ENCODE measurements around the gene IRX1. TPM values are rescaled to one million over a fixed set of nuclear protein-coding genes. Genes with fewer than 3 reads are reported as not detected.

The IRX1 gene
- polyA plus RNA-seq, 1 donor from 2014 or later, result not detected

- peaks cover 52% of the 10 kb centered on the region for H3K27me3 Mint-ChIP-seq
- H3K4me3 Mint-ChIP-seq, result peak overlapping the region in 2 of 4 donors; percentile 39 to 58
These were observed 1.8 kb downstream of the IRX1 start for GRCh38 chr5:3597167-3598007.

GRCh38 chr5:3598207-3598606 is 2.6 kb downstream of the IRX1 start:
- Mint-ChIP-seq H3K27me3 (peaks cover 49% of the 10 kb centered on the region), H3K9me3 (peaks cover 0 to 4% (median 4%) of the 10 kb centered on the region in 3 donors), H3K4me3 (peak overlapping the region in 1 of 4 donors; percentile 5), H3K27ac (no peak overlapping the region), H3K4me1 (no peaks in the 10 kb centered on the region), H3K36me3 (no peaks in the 10 kb centered on the region)

More at GRCh38 chr5:3597167-3598007, 1.8 kb downstream of the IRX1 start:
- Mint-ChIP-seq H3K4me1 (no peaks in the 10 kb centered on the region), H3K27ac (no peak overlapping the region), H3K36me3 (peaks cover under 1% of the 10 kb centered on the region), H3K9me3 (peaks cover 0 to 4% (median 4%) of the 10 kb centered on the region in 3 donors)

GRCh38 chr5:3598769-3599211 is 3.2 kb downstream of the IRX1 start:
- no peaks in the 10 kb centered on the region for H3K4me1 Mint-ChIP-seq
- H3K36me3 Mint-ChIP-seq, result no peaks in the 10 kb centered on the region
- H3K27me3 Mint-ChIP-seq, result peaks cover 46% of the 10 kb centered on the region
- H3K9me3 Mint-ChIP-seq, result peaks cover 0 to 4% (median 1%) of the 10 kb centered on the region in 3 donors
- H3K4me3 Mint-ChIP-seq, result no peak overlapping the region
- no peak overlapping the region for H3K27ac Mint-ChIP-seq

- Mint-ChIP-seq H3K4me3 (no peak overlapping the region), H3K27ac (no peak overlapping the region), H3K9me3 (peaks cover 0 to 4% (median 0%) of the 10 kb centered on the region in 3 donors), H3K36me3 (no peaks in the 10 kb centered on the region), H3K27me3 (peaks cover 47% of the 10 kb centered on the region), H3K4me1 (no peaks in the 10 kb centered on the region)
These were observed 3.8 kb downstream of the IRX1 start for GRCh38 chr5:3599226-3600105.

GRCh38 chr5:3600106-3601060 is 4.8 kb downstream of the IRX1 start:
- H3K9me3 Mint-ChIP-seq, result peaks cover 0 to 4% (median 0%) of the 10 kb centered on the region in 3 donors
- no peaks in the 10 kb centered on the region for H3K4me1 Mint-ChIP-seq
- H3K27me3 Mint-ChIP-seq, result peaks cover 50% of the 10 kb centered on the region
- no peak overlapping the region for H3K27ac Mint-ChIP-seq
- no peaks in the 10 kb centered on the region for H3K36me3 Mint-ChIP-seq
- H3K4me3 Mint-ChIP-seq, result no peak overlapping the region

GRCh38 chr5:3601061-3601710 is 5.6 kb downstream of the IRX1 start:
- Mint-ChIP-seq H3K27ac (peak overlapping the region in 2 of 3 donors; percentile 26 to 65), H3K36me3 (no peaks in the 10 kb centered on the region), H3K4me1 (no peaks in the 10 kb centered on the region), H3K27me3 (peaks cover 50% of the 10 kb centered on the region), H3K9me3 (peaks cover 0 to 4% (median 0%) of the 10 kb centered on the region in 3 donors), H3K4me3 (peak overlapping the region in 1 of 4 donors; percentile 49)

- H3K27ac Mint-ChIP-seq, result no peak overlapping the region
These were observed 6.5 kb downstream of the IRX1 start for GRCh38 chr5:3601911-3602782.

GRCh38 chr5:3602785-3603502 is 7.3 kb downstream of the IRX1 start:
- Mint-ChIP-seq H3K27me3 (peaks cover 46% of the 10 kb centered on the region), H3K9me3 (peaks cover 0 to 4% (median 0%) of the 10 kb centered on the region in 3 donors), H3K4me1 (no peaks in the 10 kb centered on the region), H3K4me3 (no peak overlapping the region), H3K36me3 (no peaks in the 10 kb centered on the region), H3K27ac (no peak overlapping the region)

More at GRCh38 chr5:3601911-3602782, 6.5 kb downstream of the IRX1 start:
- Mint-ChIP-seq H3K4me3 (no peak overlapping the region), H3K9me3 (peaks cover 0 to 4% (median 0%) of the 10 kb centered on the region in 3 donors), H3K4me1 (no peaks in the 10 kb centered on the region), H3K27me3 (peaks cover 49% of the 10 kb centered on the region), H3K36me3 (no peaks in the 10 kb centered on the region)

GRCh38 chr5:3604501-3604900 is 8.9 kb downstream of the IRX1 start:
- Mint-ChIP-seq H3K27ac (no peak overlapping the region), H3K4me1 (no peaks in the 10 kb centered on the region), H3K4me3 (no peak overlapping the region), H3K27me3 (peaks cover 34% of the 10 kb centered on the region), H3K9me3 (peaks cover 0 to 2% (median 2%) of the 10 kb centered on the region in 3 donors), H3K36me3 (no peaks in the 10 kb centered on the region)

- Mint-ChIP-seq H3K4me1 (peaks cover 0 to 2% (median 0%) of the 10 kb centered on the region in 3 donors), H3K9me3 (peaks cover 0 to 2% (median 2%) of the 10 kb centered on the region in 3 donors), H3K36me3 (no peaks in the 10 kb centered on the region), H3K27ac (no peak overlapping the region), H3K27me3 (peaks cover 34% of the 10 kb centered on the region), H3K4me3 (no peak overlapping the region)
These were observed 9.8 kb downstream of the IRX1 start for GRCh38 chr5:3605298-3606010.

- H3K27ac Mint-ChIP-seq, result no peak overlapping the region
- peaks cover 0 to 2% (median 0%) of the 10 kb centered on the region in 3 donors for H3K4me1 Mint-ChIP-seq
- H3K9me3 Mint-ChIP-seq, result peaks cover 0 to 2% (median under 1%) of the 10 kb centered on the region in 3 donors
- H3K27me3 Mint-ChIP-seq, result peaks cover 29% of the 10 kb centered on the region
- no peak overlapping the region for H3K4me3 Mint-ChIP-seq
- H3K36me3 Mint-ChIP-seq, result no peaks in the 10 kb centered on the region
These were observed 10.6 kb downstream of the IRX1 start for GRCh38 chr5:3606121-3606831.

All from IgD-negative memory B cell (primary cell).